NCI-H146 (cell line): ENCODE data around the gene FBLN1.
"Not testable (repeated sequence)": the region's sequence is repeated elsewhere in the genome, so short reads cannot be mapped to it uniquely, and the experiment has no call there.

Source experiments
- DNase-seq: peaks from one replicate; lab custom pipeline; 2025; lab: John Stamatoyannopoulos, UW

Gene FBLN1

GRCh38 chr22:45548991-45549761 lies 46.5 kb downstream of the FBLN1 start:
- DNase-seq: no peak

- DNase-seq: no peak
Measured at GRCh38 chr22:45549762-45550378, 47.2 kb downstream of the FBLN1 start.

GRCh38 chr22:45550416-45550815 lies 47.7 kb downstream of the FBLN1 start:
- DNase-seq: no peak

GRCh38 chr22:45550891-45551290 lies 48.2 kb downstream of the FBLN1 start:
- DNase-seq: no peak

GRCh38 chr22:45551310-45552016 lies 48.8 kb downstream of the FBLN1 start:
- no peak for DNase-seq

- no peak for DNase-seq
Measured at GRCh38 chr22:45552017-45552411, 49.3 kb downstream of the FBLN1 start.

GRCh38 chr22:45552580-45553350 lies 50.1 kb downstream of the FBLN1 start:
- DNase-seq: no peak

- peak; percentile 57 for DNase-seq
Measured at GRCh38 chr22:45553351-45554039, 50.8 kb downstream of the FBLN1 start.

GRCh38 chr22:45554040-45554406 lies 51.3 kb downstream of the FBLN1 start:
- DNase-seq: peak; percentile 55

GRCh38 chr22:45554861-45555260 lies 52.2 kb downstream of the FBLN1 start:
- no peak for DNase-seq

GRCh38 chr22:45557926-45558325 lies 55.2 kb downstream of the FBLN1 start:
- DNase-seq: not testable (repeated sequence)

GRCh38 chr22:45560092-45560491 lies 57.4 kb downstream of the FBLN1 start:
- DNase-seq: not testable (repeated sequence)

GRCh38 chr22:45560761-45561160 lies 58.1 kb downstream of the FBLN1 start:
- DNase-seq: not testable (repeated sequence)

- no peak for DNase-seq
Measured at GRCh38 chr22:45562102-45562501, 59.4 kb downstream of the FBLN1 start.

- no peak for DNase-seq
Measured at GRCh38 chr22:45562537-45563361, 60.1 kb downstream of the FBLN1 start.

- no peak for DNase-seq
Measured at GRCh38 chr22:45563362-45564040, 60.8 kb downstream of the FBLN1 start.

- DNase-seq: no peak
Measured at GRCh38 chr22:45564349-45565030, 61.8 kb downstream of the FBLN1 start.

- no peak for DNase-seq
Measured at GRCh38 chr22:45565171-45565570, 62.5 kb downstream of the FBLN1 start.

GRCh38 chr22:45565973-45566372 lies 63.3 kb downstream of the FBLN1 start:
- DNase-seq: no peak

- DNase-seq: no peak
Measured at GRCh38 chr22:45568213-45568612, 65.5 kb downstream of the FBLN1 start.
